Endothelial cell of umbilical vein (primary cell): ENCODE data around the gene CTR9. TPM values are rescaled to one million over a fixed set of nuclear protein-coding genes. Genes with fewer than 3 reads are reported as not detected.

Experiments
- BruUV-seq: library from RNA; stranded (reverse); fragments of 400-500 nt; replicated peaks from 2 replicates; lab custom pipeline; 2021; lab: Mats Ljungman, UMichigan
- CTCF ChIA-PET: fragments of 300-600, 350-600 bp; sonication (Branson Sonifier 250); formaldehyde crosslinking; loops from one replicate; lab custom pipeline; 2021; ENCODE audit warnings: antibody characterized with exemption, inconsistent platforms; lab: Charles Lee
- POLR2A ChIA-PET: fragments of 300-600, 350-600 bp; sonication (Branson Sonifier 250); formaldehyde crosslinking; loops from one replicate; lab custom pipeline; 2021; ENCODE audit warnings: antibody characterized with exemption, inconsistent platforms; lab: Charles Lee
- DNase-seq: peaks from one replicate; pipeline ENCODE4 v3.0.0-alpha.2; 2011; ENCODE audit warnings: low read depth, low spot score
- FAIRE-seq: peaks from 2 replicates; lab custom pipeline; 2011; peaks lifted over from hg19 to GRCh38; lab: Jason Lieb, UNC
- H2AFZ ChIP-seq: 2 replicates; pipeline ENCODE4 v1.6.0; 2012; ENCODE audit warnings: low read depth, low read length, control low read depth, inconsistent platforms
- H3K27ac ChIP-seq: 2 replicates; pipeline ENCODE4 v1.5.1; 2011; ENCODE audit warnings: low read depth, mild to moderate bottlenecking, control low read depth, low read length, moderate library complexity; ENCODE audit not compliant: insufficient read depth
- H3K27me3 ChIP-seq, 2 experiments: 2 replicates each; pipeline versions ENCODE4 v1.6.0 to v1.6.1; 2011; ENCODE audit warnings: low read length in 2 of 2, mixed read lengths in 1 of 2; ENCODE audit not compliant: control insufficient read depth in 2 of 2, insufficient read depth in 2 of 2
- H3K36me3 ChIP-seq, 2 experiments: 2 replicates in 1 of 2; 3 replicates in 1 of 2; pipeline ENCODE4 v1.5.1; 2011; ENCODE audit warnings: low read length in 2 of 2, mild to moderate bottlenecking in 1 of 2, moderate library complexity in 1 of 2; ENCODE audit not compliant: control insufficient read depth in 2 of 2, insufficient read depth in 2 of 2; ENCODE audit errors: extremely low read depth in 1 of 2
- H3K4me1 ChIP-seq: 3 replicates; pipeline ENCODE4 v1.5.1; 2011; ENCODE audit warnings: mild to moderate bottlenecking, low read length; ENCODE audit not compliant: control insufficient read depth, insufficient read depth; ENCODE audit errors: extremely low read depth
- H3K4me2 ChIP-seq: 2 replicates; pipeline ENCODE4 v1.6.1; 2011; ENCODE audit warnings: low read length, control low read depth, mixed read lengths; ENCODE audit not compliant: insufficient read depth
- H3K4me3 ChIP-seq, 3 experiments: fragments of 200-600 bp in 1 of 3; sonication (generic), shearing (Covaris generic) in 1 of 3; replicated peaks in 1 of 3; 2 replicates each; pipeline ENCODE4 v1.5.1; 2011 to 2016; ENCODE audit warnings: control low read depth in 3 of 3, low read length in 3 of 3, mild to moderate bottlenecking in 2 of 3, inconsistent platforms in 1 of 3, low read depth in 1 of 3, moderate library complexity in 1 of 3; ENCODE audit not compliant: insufficient read depth in 1 of 3
- H3K79me2 ChIP-seq: 2 replicates; pipeline ENCODE4 v1.6.0; 2012; ENCODE audit warnings: low read length, inconsistent platforms; ENCODE audit not compliant: control insufficient read depth, insufficient read depth
- H3K9ac ChIP-seq: replicated peaks from 2 replicates; pipeline ENCODE3; 2011; ENCODE audit warnings: low read length, control low read depth; ENCODE audit not compliant: insufficient read depth; ENCODE audit errors: extremely low read depth
- H3K9me1 ChIP-seq: replicated peaks from 3 replicates; pipeline ENCODE4 v1.6.0; 2011; ENCODE audit warnings: mild to moderate bottlenecking, low read length; ENCODE audit not compliant: control insufficient read depth, insufficient read depth; ENCODE audit errors: extremely low read depth
- H3K9me3 ChIP-seq: replicated peaks from 2 replicates; pipeline ENCODE4 v1.5.1; 2012; ENCODE audit warnings: low read length, inconsistent platforms; ENCODE audit not compliant: control insufficient read depth, insufficient read depth
- H4K20me1 ChIP-seq: replicated peaks from 2 replicates; pipeline ENCODE3; 2011; ENCODE audit warnings: mild to moderate bottlenecking, low read length; ENCODE audit not compliant: control insufficient read depth, insufficient read depth; ENCODE audit errors: extremely low read depth
- CTCF ChIP-seq, 2 donors: IDR thresholded peaks; 1 replicate in 1 of 2; 2 replicates in 1 of 2; pipeline ENCODE4 v1.5.1; 2011; ENCODE audit warnings: low read length in 2 of 2, mild to moderate bottlenecking in 2 of 2, moderate library complexity in 2 of 2, control low read depth in 1 of 2, inconsistent platforms in 1 of 2, low read depth in 1 of 2; ENCODE audit not compliant: insufficient read depth in 1 of 2; ENCODE audit errors: extremely low read depth in 1 of 2
- EZH2 ChIP-seq: IDR thresholded peaks from 2 replicates; pipeline ENCODE4 v1.6.1; 2012; ENCODE audit warnings: borderline replicate concordance, low read depth, mild to moderate bottlenecking, moderate library complexity, low read length, inconsistent platforms; ENCODE audit not compliant: severe bottlenecking
- FOS ChIP-seq: IDR thresholded peaks from 2 replicates; pipeline ENCODE4 v1.6.1; 2011; ENCODE audit warnings: mild to moderate bottlenecking, low read length, moderate library complexity, borderline replicate concordance; ENCODE audit not compliant: insufficient read depth
- GATA2 ChIP-seq: IDR thresholded peaks from 2 replicates; pipeline ENCODE4 v1.7.0; 2011; ENCODE audit warnings: low read depth, mild to moderate bottlenecking, moderate library complexity, mixed read lengths, low read length; ENCODE audit not compliant: insufficient read length, insufficient read depth
- JUN ChIP-seq: IDR thresholded peaks from 2 replicates; pipeline ENCODE4 v1.6.1; 2011; ENCODE audit warnings: borderline replicate concordance, low read depth; ENCODE audit not compliant: insufficient read length, insufficient read depth
- MAX ChIP-seq: IDR thresholded peaks from 2 replicates; pipeline ENCODE4 v1.6.1; 2011; ENCODE audit not compliant: insufficient read depth, insufficient read length
- MYC ChIP-seq: IDR thresholded peaks from one replicate; pipeline ENCODE4 v1.6.1; 2011; ENCODE audit warnings: mild to moderate bottlenecking, low read depth, low read length
- POLR2A ChIP-seq: IDR thresholded peaks from 2 replicates; pipeline ENCODE4 v1.6.1; 2012; ENCODE audit warnings: low read depth, mild to moderate bottlenecking, control low read depth, low read length
- POLR2AphosphoS5 ChIP-seq: IDR thresholded peaks from 2 replicates; pipeline ENCODE4 v1.6.1; 2012; ENCODE audit warnings: low read depth, mild to moderate bottlenecking, control low read depth, low read length, moderate library complexity; ENCODE audit not compliant: insufficient read depth
- dilution Hi-C: fragments of 300-500 bp; cut with MboI; formaldehyde crosslinking; loops from one replicate; pipeline ENCODE4 v1.15.0; 2019; ENCODE audit warnings: low sequenced_read_pairs; ENCODE audit not compliant: extremely low pct_ligation_motif_present
- intact Hi-C: fragments of 100-400 bp; cut with micrococcal nuclease; formaldehyde crosslinking; loops from one replicate; pipeline ENCODE4 v1.10.0; 2022
- polyA plus RNA-seq, 4 experiments: library from polyadenylated mRNA; depleted of rRNA in 3 of 4; stranded (reverse) in 3 of 4; unstranded in 1 of 4; fragments of >200 nt; gene quantifications; 2 replicates each; pipeline versions ENCODE4 v1.2.1 to v1.2.3, GENCODE V29; 2011 to 2012; ENCODE audit warnings: missing spikeins in 1 of 4
- total RNA-seq: library from RNA; stranded (reverse); gene quantifications from 2 replicates; pipeline ENCODE4 v1.2.3, GENCODE V29; 2021

Gene CTR9
- total and polyA plus RNA-seq, 2 donors (not counting 3 experiments of a cell fraction or from before 2014, with no cell fraction given) = 7.5 to 33.2 TPM

GRCh38 chr11:10823152-10823579, 72.1 kb downstream of the CTR9 start:
- Histone ChIP-seq H3K9me1 (no peaks in the 10 kb centered on the region), H3K27me3 (no peaks in the 10 kb centered on the region), H3K27ac (no peak overlapping the region), H3K4me2 (no peak overlapping the region), H3K79me2 (no peaks in the 10 kb centered on the region), H4K20me1 (no peaks in the 10 kb centered on the region), H3K36me3 (no peaks in the 10 kb centered on the region), H3K9me3 (no peaks in the 10 kb centered on the region), H3K4me3 (no peak overlapping the region), H2AFZ (no peak overlapping the region), H3K9ac (no peak overlapping the region), H3K4me1 (no peaks in the 10 kb centered on the region)
- intact Hi-C loops = no loop called here
- FAIRE-seq (no peak), DNase-seq (no peak)
- ChIA-PET CTCF (no interaction called here), POLR2A (no interaction called here)
- TF ChIP-seq EZH2 (no peak), CTCF (IDR thresholded peaks at IDR 0.05; ENCODE audit: extremely low read depth in 1 of 2, insufficient read depth in 1 of 2, low read depth in 1 of 2, low read length in 2 of 2) (no peak), POLR2A (no peak), POLR2AphosphoS5 (no peak), MAX (no peak), FOS (no peak), MYC (no peak), GATA2 (no peak), JUN (no peak)
- dilution Hi-C loops = no loop called here
- BruUV-seq = no TSS peak
